Activated CD4-positive, alpha-beta T cell treated with anti-CD3 and anti-CD28 coated beads, Interleukin-2, Interleukin-6, amounts not matched to agents 100 ng/mL and 50 ng/mL, durations not matched to agents 16 hours and 8 hours (primary cell): ENCODE data around the gene CTNNBIP1.
A peak's percentile ranks its signal among the peaks of the same experiment; 100 is the strongest.

Source experiments
- DNase-seq: peaks from one replicate; pipeline ENCODE4 v3.0.0-alpha.2; 2020

The CTNNBIP1 gene

DNA sequence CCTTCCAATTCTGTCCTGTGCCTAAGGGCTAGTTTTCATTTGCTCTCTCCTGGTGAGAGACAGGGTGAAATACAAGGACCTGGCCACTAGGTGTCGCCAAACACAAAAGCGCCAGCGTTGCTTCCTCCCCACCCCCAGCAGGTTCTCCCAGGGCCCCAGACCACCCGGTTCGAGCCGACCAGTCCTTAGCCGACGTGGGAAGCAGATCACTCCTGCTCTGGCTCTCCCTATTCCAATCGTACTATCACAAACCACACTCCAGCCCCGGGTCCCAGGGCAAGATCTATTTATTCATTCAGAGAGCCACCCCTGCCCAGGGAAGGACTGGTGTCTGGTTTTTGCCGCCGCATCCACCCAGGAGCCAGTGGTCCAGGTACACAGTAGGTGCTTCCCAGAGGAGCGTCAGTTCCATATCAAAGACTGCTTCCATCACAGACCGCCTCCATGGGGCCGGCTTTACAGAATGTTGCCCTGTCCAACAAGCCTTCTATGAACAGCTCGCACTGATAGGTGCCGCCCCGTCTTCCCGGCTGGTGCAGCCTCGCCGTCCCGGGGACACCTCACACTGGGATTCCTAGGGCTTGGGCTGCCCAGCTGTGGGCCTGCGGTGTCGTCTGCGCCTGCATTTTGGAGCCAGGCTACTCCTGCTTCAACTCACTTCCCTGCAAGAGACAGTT lies 35.0 kb downstream of the CTNNBIP1 start:
- DNase-seq, result peak; percentile 79

DNA sequence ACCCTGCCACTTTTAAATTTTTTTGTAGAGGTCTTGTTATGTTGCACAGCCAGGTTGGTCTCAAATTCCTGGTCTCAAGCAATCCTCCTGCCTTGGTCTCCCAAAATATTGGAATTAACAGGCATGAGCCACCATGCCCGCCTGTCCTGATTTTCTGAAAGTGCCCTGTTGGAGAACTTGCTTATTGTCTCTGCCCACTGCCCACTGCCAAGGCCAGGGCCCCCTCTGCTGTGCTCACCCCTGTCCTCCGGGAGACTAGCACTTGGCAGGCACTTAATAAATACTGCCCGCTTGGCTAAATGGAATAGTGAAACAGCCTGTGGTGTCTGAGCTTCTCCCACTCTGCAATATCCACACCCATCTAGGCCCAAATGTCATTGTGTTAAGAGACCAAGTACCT lies 35.7 kb downstream of the CTNNBIP1 start:
- DNase-seq, result no peak

DNA sequence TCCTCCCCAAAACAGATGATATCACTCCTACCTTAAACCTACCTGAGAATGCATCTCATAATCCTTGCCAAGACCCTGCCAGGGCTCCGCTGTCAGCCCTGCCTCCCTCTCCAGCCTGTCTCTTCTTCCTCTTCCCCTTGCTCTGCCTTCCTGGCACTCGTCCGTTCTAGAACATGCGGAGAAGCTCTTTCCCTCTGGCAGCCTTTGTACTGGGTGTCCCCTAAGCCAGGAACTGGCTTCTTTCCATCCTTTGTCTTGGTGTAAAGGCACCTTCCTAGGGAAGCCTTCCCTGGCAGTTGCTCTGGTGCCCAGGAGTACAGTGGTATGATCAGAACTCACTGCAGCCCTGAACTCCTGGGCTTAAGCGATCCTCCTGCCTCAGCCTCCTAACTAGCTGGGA lies 36.1 kb downstream of the CTNNBIP1 start:
- DNase-seq, result no peak

DNA sequence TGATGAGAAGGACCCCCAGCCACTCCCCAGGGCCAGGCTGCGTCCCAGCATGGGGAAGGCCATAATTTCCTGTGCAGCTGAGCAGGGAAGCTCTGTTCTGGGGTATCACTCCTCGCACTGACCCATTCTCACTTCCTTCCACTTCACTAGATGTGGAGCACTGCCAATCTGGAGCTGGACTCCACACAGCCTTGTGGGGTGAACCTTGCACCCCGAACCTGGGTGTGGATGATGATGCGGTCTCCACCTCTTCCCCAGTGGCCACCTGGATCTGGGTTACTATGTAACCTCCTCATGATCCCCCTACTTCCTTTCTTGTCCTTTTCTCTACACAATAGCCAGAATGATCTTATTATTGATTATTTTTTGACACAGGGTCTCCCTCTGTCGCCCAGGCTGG lies 36.7 kb downstream of the CTNNBIP1 start:
- no peak for DNase-seq

DNA sequence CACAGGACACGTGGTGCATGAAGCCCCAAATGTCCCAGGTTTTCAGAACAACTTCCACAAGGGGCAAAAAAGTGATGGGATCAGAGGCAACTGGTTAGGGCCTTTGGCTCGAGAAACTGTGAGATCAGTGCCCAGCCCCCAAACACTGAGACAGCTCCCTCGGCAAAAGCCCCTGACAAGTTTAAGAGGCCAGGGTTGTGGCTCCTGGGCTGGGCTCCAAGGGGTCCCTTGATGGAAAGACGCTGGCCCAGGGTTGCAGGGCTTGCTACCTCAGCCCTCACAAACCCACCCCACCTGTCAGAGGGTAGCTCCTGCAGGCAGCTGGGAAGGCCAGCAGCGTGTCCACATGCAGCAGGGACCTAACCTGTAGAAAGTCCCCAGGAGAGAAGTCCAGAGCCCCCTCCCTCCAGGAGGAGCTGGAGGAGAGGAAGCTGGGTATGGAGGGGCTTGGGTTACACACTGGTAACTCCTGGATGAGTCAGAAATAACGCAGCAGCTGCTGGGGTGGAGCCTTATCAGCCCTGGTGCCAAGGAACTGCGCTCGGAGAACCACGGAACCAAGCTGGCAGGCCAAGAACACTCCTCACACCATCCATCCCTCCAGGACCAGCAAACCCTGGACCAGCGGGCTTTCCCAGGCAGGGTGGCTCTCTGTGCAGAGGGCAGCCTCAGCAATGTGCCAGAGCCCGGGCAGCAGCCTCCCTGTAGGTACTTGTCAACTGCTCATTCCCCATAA lies 37.5 kb downstream of the CTNNBIP1 start:
- DNase-seq, result no peak

DNA sequence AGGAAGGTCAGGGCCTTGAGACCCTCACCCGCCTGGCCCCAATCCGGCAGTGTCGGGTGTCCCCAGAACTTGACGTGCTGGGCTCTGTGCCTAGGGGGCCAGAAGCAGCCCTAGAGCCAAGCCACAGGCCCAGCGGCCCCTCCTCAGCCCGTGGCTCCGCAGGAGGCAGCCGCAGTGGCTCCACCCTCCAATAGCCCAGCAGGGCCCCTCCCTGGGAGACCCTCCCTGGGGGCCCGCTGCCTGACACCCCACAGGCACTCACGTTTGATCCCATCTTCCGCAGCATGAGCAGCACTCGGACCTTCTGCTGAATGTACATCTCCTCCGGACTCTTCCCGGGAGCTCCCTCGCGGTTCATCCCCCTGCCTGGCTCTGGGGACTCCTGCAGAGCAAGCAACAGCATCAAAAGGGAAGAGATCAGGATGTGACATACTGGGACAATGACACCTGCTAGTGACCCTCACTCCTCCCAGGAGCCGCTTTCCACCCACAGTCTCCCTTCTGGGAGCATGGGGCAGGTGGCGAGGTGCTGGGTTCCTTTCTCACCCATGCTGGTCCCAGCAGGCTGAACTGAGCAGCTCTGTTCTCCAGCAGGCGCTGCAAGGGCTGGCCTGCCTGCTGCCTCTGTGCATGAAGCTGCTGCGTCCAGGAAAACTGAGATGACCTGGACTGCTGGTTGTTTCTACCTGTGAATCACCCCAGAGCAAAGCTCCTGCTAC lies 38.2 kb downstream of the CTNNBIP1 start:
- DNase-seq, result no peak

DNA sequence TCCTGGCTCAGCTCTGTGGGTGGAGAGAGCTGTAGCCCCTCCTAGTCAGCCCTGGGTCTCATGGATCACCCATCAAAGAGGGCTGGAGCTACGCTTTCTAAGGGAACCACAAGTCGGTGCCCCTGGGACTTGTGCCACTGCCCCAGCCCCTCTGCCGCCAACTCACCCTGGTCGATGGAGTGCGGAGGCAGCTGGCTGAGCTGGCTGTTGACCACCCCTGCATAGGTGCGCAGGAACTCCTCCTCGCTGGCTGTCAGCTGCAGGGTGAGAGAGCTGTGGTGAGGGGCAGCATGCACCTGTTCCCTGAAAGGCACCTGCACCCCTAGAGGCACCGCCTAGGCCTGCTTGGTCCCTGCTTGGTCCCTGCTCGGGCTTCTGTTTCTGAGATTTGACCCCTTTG lies 39.0 kb downstream of the CTNNBIP1 start:
- no peak for DNase-seq

DNA sequence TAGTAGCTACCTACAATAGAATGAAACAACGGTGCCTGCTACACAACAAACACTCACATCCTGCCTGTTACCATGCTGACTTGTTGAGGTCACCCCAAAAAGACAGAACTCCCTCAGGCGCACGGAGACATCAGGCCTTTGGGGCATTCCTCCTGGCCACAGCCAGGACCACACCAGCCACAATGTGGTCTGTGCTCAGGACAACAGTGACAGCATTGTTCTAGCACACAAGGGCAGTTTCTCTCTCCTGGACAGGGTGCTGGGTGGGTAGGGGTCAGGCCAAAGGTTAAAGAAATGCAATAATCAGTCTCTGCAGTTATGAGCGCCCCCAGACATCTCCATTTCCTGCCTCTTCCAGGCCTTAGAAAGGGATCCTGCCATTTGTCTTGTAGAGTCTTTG lies 39.5 kb downstream of the CTNNBIP1 start:
- DNase-seq, result no peak

DNA sequence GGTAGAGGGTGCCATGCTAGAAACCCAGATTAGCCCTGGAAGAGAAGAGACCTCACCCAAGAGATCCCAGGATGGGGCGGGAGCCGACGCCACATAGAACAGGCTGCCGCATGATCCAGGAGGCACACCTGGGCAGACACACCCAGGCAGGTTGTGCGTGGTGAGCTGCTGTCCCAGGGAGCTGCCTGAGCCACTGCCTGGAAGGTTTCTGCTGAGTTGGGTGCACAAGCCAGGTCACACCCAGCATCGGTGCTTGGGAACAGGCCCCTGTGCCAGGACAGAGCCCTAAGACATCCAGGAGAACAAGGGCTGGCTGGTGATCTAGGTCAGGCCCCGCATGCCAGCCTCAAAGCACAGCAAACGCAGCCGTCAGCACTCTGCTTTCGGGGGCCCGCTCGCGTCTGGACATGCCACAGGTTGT lies 40.2 kb downstream of the CTNNBIP1 start:
- DNase-seq, result no peak

DNA sequence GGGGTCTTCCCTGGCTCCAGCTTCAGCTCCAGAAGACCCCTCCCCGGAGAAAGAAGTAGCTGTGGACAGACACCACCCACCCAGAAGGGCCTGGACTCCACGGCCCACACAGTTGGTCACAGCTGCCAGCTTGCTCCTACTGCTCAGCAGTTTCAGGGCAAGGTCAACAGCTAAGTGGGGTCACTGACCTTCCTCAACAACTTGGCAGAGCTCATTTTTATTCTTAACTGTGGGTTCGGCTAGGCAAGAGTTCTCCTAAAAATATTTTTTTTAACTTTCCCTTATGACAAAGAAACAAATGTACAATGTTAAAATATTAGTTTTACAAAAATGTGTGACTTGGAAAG lies 41.9 kb downstream of the CTNNBIP1 start:
- no peak for DNase-seq

DNA sequence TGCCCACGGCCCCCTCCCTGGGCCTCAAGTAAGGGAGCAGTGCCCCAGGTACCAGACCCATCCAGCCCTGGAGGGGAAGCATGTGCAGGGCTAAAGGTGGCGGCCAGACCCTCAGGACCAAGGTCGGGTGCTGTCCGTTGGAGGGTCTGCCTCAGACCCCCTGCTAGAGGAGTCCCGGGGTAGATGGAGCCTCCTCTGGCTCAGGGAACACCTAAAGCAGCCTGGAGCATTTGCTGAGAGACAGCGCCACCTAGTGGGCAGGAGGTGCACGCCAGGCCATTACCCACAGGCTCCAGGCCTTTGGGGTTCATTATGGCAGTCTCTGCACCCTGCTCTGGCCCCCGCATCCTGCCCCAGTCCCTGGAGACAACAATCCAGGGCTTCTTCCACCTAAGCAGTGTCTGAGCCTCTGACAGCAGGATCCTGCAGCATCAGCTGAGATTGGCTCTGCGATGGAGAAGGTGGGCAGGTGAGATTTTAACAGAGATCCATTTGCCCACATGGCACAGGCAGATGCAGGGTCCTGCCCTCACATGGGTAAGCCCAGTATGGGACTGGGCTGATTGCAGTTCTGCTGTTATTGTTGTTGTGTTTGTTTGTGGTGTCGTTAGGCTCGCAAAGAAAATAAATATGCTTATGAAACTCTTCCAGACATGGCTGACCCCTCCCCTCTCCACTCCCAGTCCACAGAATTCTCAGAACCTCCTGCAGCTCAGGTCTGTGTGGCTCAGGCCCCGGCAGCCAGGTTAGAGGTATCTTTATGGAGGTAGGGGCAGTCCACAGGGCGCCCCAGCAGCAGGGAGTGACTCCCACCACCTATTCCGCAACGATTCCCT lies 42.4 kb downstream of the CTNNBIP1 start:
- peak; percentile 90 for DNase-seq

DNA sequence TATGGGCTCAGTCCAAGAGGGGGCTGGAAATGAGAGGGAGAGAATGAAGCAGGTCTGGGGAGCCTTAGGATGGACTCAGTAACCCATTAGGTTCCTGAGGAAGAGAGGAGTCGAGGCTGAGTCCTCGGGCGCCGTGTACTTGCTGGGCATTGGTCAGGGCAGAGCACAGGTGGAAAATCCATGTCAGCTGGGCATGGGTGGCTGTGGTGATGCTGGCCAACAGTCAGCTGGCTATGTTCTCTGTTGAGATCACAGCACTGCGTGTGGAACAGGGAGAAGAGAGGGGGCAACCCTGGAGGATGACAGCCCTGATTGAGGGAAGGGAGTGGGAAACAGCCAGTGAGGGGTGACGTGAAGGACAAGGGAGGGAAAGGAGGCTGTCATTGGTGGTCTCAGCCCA lies 43.2 kb downstream of the CTNNBIP1 start:
- DNase-seq, result no peak

DNA sequence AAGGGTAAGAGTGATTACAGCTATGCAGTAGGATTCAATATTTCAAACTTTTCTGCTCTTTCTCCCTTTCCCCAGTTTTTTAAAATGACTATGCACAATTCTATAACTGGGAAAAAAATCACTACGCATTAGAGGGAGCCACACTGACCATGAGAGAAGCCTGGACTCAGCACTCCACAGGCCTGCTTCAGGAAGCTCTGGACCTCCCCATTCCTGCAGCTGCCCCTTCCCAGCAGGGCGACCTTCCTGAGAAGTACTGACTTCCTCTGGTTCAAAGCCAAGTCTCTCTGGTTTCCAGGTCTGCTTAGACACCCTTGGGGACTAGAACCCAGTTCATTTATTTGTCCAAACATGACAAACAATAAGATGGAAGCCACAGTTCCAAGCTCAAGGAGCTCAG lies 44.3 kb downstream of the CTNNBIP1 start:
- no peak for DNase-seq

DNA sequence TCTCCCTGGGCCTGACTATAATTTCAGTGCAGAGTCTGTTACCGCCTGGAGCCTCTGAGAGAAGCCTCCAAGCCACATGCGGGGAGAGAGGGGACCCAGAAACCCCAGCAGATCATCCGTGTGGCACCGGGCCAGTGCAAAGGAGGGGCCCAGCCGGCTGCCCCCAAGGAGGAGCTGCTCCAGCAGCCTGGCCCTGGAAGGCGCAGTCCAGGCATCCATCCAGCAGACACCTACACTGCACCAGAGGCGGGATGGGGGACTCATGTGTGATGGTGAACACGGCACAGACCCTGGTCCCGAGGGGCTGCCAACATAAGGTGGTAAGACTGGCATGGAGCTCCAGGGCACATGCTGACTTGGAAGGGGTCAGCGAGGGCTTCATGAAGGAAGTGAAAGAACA lies 46.7 kb downstream of the CTNNBIP1 start:
- no peak for DNase-seq

DNA sequence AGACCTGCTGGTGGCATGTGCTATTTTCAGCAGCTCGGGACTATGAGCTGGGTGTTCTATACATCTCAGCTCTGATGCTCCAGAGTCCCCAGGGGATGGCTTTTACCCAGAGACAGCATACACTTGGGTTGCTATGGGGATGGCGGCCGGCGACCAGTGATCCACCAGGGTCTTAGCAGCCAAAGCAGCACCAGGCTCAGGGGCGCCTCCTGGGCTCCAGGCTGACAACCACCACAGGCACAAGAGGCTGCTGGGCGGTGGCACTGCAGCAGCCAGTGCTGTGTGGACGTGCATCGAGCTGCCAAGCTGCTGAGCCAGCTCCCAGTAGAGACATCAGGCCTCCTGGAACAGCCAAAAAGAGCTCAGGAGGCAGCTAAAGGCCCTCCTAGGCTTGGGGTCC lies 48.7 kb downstream of the CTNNBIP1 start:
- DNase-seq, result no peak

DNA sequence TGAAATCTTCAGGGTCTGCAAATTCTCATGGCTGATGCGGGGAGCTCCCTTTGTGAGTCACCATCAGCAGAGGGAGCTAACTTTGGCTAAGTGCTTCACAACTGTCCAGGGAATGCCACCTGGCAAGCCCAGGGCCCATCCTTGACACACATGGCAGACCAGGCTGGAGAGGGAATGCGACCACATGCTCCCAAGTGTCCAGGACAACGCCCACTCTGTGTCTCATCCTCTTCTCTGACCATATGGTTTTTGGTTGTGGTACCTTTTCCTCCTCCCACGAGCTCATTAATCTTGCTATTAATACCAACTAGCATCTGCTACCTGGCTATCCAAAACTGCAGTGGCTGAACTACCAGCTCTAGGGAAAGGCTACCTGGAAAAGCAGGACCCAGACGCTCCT lies 49.2 kb downstream of the CTNNBIP1 start:
- DNase-seq, result no peak

DNA sequence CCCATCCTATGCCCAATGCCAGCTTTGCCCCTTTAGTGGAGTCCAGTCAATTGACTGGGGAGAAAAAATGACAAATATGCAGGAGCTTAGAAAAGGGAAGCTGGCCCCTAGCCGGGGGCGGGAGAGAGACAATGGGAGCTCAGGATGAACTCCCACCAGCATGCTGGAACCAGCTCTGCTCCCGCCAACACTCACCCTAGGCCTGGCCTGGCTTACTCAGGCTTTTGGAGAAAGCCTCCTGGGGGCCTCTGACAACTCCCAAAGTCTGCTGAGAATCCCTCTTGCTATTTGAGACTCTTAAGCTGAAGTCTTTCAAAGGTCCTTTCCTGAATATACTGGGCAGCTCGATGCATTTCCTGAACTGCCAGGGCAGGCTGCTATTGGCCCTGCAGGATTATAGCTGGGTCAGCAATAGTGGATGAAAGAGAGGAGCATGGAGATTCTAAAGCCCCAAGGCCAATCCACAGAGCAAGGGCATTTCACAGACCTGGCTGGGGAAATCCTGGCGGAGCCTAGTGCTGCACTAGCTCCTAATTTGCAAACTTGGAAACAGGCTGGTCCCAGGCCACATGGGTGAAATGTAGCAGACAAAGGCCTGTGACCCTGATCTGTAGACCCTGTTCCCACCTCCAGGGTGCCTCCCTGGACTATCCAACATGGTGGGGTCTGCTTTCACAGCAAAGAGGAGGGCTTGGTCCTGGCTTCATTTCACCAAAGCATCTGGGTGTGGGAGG lies 50.6 kb downstream of the CTNNBIP1 start:
- DNase-seq, result no peak

DNA sequence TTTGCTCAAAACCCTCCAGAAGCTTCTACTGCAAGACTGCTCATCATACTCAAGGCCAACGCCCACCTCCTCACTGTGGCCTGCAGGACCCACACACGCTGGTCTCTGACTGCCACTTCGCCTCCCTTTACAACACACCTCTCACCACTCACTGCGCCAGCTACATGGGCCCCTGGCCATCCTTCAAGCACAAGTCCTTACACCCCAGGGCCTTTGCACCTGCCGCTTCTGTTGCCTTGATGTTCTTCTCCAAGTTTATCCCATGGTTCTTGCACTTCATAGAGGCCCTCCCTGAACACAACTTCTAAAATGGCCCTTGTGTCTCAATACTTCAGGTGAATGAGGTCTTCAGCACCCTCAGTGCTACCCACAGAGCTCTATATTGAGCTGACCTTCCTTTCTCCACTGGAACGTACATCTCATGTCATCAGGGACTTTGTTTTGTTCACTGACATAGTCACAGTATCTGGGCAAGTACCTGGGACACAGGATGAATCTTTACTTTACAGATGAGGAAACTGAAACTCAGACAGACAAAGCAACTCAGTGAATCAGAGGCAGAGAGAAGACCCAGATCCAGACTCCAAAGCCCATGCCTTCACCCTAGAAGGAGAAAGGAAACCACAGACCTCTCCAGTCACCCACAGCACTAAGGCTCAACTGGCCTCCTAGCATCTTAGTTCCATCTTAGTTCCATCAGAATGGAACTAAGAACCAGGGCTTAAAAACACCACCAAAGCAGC lies 51.6 kb downstream of the CTNNBIP1 start:
- peak; percentile 9 for DNase-seq

DNA sequence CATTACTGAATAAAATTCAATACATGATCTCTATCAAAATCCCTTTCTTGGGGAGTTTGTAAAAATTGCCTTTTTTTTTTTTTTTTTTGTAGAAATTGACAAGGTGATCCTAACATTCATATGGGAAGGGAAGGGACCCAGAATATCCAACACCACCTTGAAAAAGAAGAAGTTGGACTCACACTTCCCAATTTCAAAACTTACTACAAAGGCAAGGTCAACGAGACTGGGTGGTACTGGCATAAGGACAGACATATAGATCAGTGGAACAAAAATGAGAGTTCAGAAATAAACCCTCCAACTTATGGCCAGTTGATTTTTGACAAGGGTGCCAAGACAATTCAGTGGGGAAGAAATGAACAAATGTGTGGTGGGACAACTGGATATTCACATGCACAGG lies 54.9 kb downstream of the CTNNBIP1 start:
- DNase-seq, result no peak

DNA sequence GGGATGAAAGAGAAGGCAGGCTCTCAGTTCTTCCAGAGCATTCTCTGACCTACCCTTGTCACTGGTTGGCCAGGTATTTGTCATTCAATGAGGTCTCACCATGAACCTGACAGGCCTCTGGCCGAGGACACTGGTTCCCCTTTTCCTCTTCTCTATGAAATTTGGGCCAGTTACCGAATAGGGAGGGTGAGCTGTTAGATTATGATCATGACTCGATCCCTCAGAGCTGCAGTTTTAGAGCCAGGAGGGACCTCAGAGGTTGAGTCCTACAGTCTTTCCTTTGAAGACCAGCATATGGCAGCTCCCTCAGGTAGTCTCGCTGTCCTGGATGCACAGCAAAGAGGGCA lies 56.8 kb downstream of the CTNNBIP1 start:
- no peak for DNase-seq

DNA sequence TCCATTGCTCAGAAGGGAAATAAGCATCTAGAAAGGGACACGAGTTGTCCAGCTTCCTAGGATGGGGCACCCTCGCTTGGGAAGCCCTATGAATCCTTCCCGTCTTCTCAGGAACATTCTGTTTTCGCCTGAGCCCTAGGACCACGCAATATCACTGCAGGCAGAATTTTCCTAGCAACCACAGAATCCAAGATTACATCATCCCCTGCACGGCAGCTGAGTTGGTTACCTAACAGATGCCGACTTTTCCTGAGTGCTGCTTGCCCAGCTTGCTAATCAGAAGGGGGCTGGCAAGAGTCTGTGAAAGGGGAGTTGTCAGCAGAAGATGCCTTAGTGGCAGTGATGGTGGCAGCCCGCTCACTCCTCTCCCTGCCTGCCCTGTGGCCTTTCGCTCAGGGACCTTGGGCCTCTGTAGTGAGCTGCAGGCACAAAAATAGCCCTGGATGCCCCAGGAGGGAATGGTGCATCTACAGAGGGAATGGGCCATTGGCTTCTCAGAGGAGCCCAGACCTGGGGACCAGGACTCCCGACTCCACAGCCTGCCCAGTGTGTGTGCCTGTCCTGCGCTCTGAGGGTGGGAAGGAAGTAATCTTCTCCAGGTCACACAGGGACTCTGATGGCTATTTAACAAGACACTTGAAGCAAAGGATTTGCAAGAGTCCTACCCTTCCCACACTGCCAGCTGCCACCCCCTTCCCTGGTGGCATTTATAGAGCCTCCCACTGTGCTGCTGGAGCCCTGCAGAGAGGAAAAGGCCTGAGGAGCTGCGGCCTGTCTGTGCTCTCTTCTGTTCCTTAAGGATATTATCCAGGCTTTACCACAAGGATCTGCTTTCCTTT lies 57.4 kb downstream of the CTNNBIP1 start:
- no peak for DNase-seq
